ENCODE data around the gene SIDT2. TPM values are rescaled to one million over a fixed set of nuclear protein-coding genes. Genes with fewer than 3 reads are reported as not detected.
A peak's percentile ranks its signal among the peaks of the same experiment; 100 is the strongest.

SIDT2 gene
- total RNA-seq, 2 donors from 2014 or later, result 55.9 to 82.2 TPM

DNA sequence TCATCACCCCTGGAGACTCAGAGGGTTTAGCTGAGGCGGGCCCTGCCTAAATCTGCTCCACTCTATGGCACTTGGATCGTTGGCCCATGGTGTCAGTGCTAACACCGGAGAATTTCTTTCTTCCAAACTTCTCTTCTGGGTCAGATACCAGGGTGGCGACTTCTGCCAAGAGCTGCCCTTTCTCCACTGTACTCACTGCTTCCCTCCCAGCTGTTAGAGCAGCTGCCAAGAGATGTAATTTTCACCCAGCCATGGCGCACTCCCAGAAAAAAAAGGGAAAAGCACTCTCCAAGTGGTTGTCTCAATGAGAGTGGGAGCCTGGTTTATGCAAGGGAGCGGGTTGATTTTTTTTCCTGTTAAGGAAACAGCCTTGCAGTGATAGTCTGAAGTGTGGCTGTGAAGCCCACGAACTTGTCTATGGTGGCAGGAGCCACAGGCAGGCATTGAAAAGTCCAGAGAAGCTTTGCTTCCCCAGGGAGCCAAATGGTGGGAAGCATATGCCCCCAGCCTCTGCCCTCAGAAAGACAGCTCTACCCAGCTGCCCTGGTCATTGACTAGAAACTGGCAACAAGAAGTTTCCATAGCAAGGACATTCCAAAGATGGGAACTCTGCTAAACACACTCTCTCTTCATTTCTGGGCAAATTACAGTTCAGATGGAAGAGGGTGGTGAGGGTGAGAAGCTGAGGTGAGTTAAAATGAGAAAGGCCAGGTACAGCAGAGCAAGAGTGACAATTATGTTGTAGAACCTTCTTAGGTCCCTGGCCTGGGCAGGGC is 42.6 kb downstream of the SIDT2 start:
- peak overlapping the region; percentile 95 to 99 for H3K27ac ChIP-seq
- H3K36me3 ChIP-seq, result peaks cover 4% of the 10 kb centered on the region
- DNase-seq (ENCODE audit: low spot score) (no peak), ATAC-seq (ENCODE audit: insufficient number of reproducible peaks, low FRiP score, low read depth) (peak; percentile 12)
- no peaks in the 10 kb centered on the region for H3K9me3 ChIP-seq
- no peaks in the 10 kb centered on the region for H3K27me3 ChIP-seq (replicated peaks; ENCODE audit: insufficient read depth)
- TF ChIP-seq CTCF (IDR thresholded peaks at IDR 0.05), result no peak
- peak overlapping the region; percentile 40 for H3K4me3 ChIP-seq
- peaks cover 42 to 74% of the 10 kb centered on the region in 2 donors for H3K4me1 ChIP-seq (ENCODE audit: control insufficient read depth in 1 of 2, low read depth in 2 of 2)

DNA sequence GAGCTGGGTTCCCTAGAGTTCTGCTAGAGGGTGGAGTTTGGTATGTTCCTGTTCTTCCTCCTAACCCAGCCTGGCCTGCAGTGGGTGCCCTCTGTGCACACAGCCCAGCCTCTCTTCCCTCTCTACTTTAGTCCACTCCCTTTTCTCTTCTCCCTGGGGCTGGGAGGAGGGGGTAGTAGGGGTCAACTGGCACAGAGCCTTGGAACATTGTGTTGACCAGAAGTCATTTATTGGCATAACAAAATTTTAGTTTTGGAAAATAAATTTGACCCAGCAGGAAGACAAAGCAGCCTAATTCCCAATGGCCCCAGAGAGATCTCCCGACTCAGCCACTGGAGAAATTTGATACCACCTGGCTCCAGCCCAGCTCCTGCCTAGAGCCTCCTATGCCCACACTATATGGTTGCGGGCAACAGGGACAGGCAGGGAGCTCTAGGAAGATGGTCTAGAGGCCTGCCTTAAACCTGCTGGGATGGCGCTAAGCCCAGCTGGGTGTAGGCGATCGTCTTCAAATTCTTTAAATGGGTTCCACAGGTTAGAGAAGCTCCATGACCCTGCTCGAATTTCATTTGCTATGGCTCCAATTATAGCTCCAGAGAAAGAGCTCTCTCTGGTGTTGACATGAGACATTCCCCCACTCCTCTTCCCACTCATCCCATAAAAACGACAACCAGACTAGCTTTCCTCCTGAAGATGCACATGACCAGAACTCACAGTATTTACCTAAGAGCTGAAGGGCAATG is 43.4 kb downstream of the SIDT2 start:
- peaks cover 8% of the 10 kb centered on the region for H3K36me3 ChIP-seq
- ATAC-seq (ENCODE audit: insufficient number of reproducible peaks, low FRiP score, low read depth), result no peak
- H3K4me3 ChIP-seq, result peak overlapping the region; percentile 40

GRCh38 chr11:117222991-117223740 is 44.6 kb downstream of the SIDT2 start:
- Histone ChIP-seq H3K4me3 (no peak overlapping the region), H3K9me3 (no peaks in the 10 kb centered on the region), H3K27me3 (replicated peaks; ENCODE audit: insufficient read depth) (no peaks in the 10 kb centered on the region), H3K36me3 (peaks cover 20% of the 10 kb centered on the region), H3K4me1 (ENCODE audit: control insufficient read depth in 1 of 2, low read depth in 2 of 2) (peaks cover 30 to 59% of the 10 kb centered on the region in 2 donors), H3K27ac (peak overlapping the region; percentile 95 to 99)
- ATAC-seq (ENCODE audit: insufficient number of reproducible peaks, low FRiP score, low read depth), result no peak
- TF ChIP-seq CTCF (IDR thresholded peaks at IDR 0.05), result no peak
- no peak for DNase-seq (ENCODE audit: low spot score)

More for the DNA sequence above, 43.4 kb downstream of the SIDT2 start:
- no peak for DNase-seq (ENCODE audit: low spot score)
- TF ChIP-seq CTCF (IDR thresholded peaks at IDR 0.05), result no peak
- H3K9me3 ChIP-seq, result no peaks in the 10 kb centered on the region
- peaks cover 37 to 72% of the 10 kb centered on the region in 2 donors for H3K4me1 ChIP-seq (ENCODE audit: control insufficient read depth in 1 of 2, low read depth in 2 of 2)
- H3K27me3 ChIP-seq (replicated peaks; ENCODE audit: insufficient read depth), result no peaks in the 10 kb centered on the region
- peak overlapping the region; percentile 95 to 99 for H3K27ac ChIP-seq

DNA sequence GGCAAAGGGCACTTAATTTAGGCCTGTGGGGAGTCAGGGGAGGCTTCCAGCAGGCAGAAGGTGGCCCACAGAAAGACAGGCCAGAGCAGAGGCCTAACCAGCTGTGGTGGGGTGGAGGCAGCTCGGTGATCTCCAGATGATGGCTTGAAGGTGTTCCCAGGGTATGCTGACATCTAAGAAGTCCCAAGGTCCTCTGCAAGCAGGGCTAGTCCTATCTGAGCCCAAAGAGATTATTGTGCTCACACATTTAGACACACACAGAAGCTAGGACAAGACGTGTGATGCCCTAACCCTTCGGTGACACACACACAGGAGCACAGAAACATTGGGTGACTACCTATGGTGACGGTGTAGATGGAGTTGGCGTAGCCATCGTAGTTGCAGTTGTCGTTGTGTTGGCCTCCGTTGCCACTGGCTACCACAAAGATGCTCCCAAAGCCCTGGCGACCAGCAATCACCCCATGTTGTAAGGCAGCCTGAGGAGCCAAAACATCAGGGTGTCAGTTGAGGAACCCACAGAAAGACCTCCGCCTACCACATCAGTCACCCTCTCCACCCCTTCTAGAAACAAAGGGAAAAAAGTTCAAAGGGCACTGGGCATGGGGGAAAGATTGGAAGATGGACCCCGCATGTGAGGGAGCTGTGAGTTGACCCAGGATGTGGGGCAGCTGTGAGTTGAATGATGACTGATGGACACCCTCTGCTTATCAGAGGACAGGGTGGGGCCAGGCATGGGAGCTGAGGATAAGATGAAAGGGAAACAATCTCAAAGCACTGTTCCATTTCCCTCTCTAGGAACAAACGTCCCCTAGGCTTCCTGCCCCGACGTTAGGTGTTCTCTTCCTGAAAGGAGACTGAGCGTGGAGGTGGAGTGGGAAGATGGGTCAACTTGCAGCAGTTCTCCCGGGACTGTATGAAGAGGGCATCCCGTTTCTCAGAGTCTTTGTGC is 45.5 kb downstream of the SIDT2 start:
- no peak for TF ChIP-seq CTCF (IDR thresholded peaks at IDR 0.05)
- Histone ChIP-seq H3K27ac (peak overlapping the region; percentile 95 to 99), H3K27me3 (replicated peaks; ENCODE audit: insufficient read depth) (no peaks in the 10 kb centered on the region), H3K9me3 (no peaks in the 10 kb centered on the region), H3K4me1 (ENCODE audit: control insufficient read depth in 1 of 2, low read depth in 2 of 2) (peaks cover 22 to 51% of the 10 kb centered on the region in 2 donors), H3K4me3 (no peak overlapping the region), H3K36me3 (peaks cover 24% of the 10 kb centered on the region)
- DNase-seq (ENCODE audit: low spot score) (no peak), ATAC-seq (ENCODE audit: insufficient number of reproducible peaks, low FRiP score, low read depth) (no peak)
